Activated naive CD4-positive, alpha-beta T cell treated with anti-CD3 and anti-CD28 coated beads for 36 hours (primary cell): ENCODE data around the gene ZNF576. TPM values are rescaled to one million over a fixed set of nuclear protein-coding genes. Genes with fewer than 3 reads are reported as not detected.
"Not testable (repeated sequence)": the region's sequence is repeated elsewhere in the genome, so short reads cannot be mapped to it uniquely, and the experiment has no call there.

Source experiments
- CTCF ChIA-PET: fragments of 350-600 bp; sonication (Branson Sonifier 250); formaldehyde crosslinking; loops from one replicate; lab custom pipeline; 2021; ENCODE audit warnings: antibody characterized with exemption; lab: Charles Lee
- DNase-seq: peaks from one replicate; pipeline ENCODE4 v3.0.0-alpha.2; 2020
- H3K27ac Mint-ChIP-seq: one replicate; pipeline ENCODE4 v1.8.0; 2021; ENCODE audit warnings: mild to moderate bottlenecking, mixed read lengths
- H3K27me3 Mint-ChIP-seq: one replicate; pipeline ENCODE4 v1.8.0; 2021; ENCODE audit warnings: low read depth, mixed read lengths
- H3K36me3 Mint-ChIP-seq: one replicate; pipeline ENCODE4 v1.8.0; 2021; ENCODE audit warnings: low read depth, mixed read lengths
- H3K4me1 Mint-ChIP-seq: one replicate; pipeline ENCODE4 v1.8.0; 2021; ENCODE audit warnings: low read depth, mixed read lengths
- H3K4me3 Mint-ChIP-seq: one replicate; pipeline ENCODE4 v1.8.0; 2021; ENCODE audit warnings: mild to moderate bottlenecking, moderate library complexity, mixed read lengths
- H3K9me3 Mint-ChIP-seq: one replicate; pipeline ENCODE4 v1.8.0; 2021; ENCODE audit warnings: mixed read lengths
- intact Hi-C: fragments of 100-400 bp; cut with micrococcal nuclease; formaldehyde crosslinking; loops from one replicate; pipeline ENCODE4 v1.15.1; 2023
- total RNA-seq, 2 experiments: library from RNA; stranded (reverse); gene quantifications; one replicate each; pipeline ENCODE4 v1.2.3, GENCODE V29; 2021

Gene ZNF576
- total RNA-seq, 2 experiments from 2014 or later = 11.6 to 11.7 TPM

DNA sequence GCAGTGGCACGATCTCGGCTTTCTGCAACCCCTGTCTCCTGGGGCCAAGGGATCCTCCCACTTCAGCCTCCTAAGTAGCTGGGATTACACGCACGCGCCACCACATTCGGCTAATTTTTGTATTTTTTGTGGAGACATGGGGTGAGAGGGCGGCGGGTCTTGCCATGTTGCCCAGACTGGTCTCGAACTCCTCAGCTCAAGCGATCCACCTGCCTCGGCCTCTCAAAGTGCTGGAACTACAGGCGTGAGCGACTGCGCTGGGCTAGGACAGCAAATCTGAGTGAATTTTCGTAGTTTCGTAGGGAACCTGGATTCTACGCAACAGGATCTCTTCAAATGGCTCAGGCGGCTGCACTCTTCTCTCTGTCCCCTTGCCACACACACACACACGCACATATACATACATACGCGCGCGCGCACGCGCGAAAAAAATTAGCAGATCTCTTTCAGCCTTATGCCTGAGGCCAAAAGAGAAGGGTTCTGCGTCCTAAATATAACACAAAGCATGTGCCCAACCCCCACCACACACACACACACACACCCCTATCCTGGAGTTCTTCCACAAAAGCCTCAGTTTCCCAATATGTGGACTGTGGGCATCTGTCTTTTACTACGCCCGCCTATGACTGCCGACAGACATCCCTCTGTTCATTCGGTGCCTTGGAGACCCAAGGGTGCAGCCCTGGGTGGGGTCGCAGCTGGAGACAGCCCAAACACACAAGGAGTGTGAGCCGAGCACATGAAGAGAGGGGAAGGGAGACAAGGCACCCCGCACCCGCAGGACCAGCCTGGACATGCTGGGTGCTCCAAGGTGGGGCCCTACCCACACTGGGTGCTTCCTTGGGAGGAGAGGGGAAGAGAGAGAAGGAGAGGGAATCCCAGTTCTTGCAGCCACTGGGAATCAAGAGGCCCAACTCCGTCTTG, 20.2 kb upstream of the ZNF576 start:
- no peaks in the 10 kb centered on the region for H3K27me3 Mint-ChIP-seq
- no peaks in the 10 kb centered on the region for H3K9me3 Mint-ChIP-seq
- peaks cover 10% of the 10 kb centered on the region for H3K36me3 Mint-ChIP-seq
- H3K27ac Mint-ChIP-seq = no peak overlapping the region
- intact Hi-C loops = loop anchor here (1.0 to 2.0 kb wide), 6 partner anchors 14 to 209 kb away; partner anchors contain the start of genes IRGQ, ZNF428, ZNF575 and ZNF576
- no peak for DNase-seq
- H3K4me3 Mint-ChIP-seq = peak overlapping the region; percentile 62
- CTCF ChIA-PET = interaction anchor here (0.5 to 3.1 kb wide), 2 partner anchors 18 to 48 kb away, joined by 5 to 29 read pairs; no protein-coding TSS in a partner anchor
- peaks cover 33% of the 10 kb centered on the region for H3K4me1 Mint-ChIP-seq

DNA sequence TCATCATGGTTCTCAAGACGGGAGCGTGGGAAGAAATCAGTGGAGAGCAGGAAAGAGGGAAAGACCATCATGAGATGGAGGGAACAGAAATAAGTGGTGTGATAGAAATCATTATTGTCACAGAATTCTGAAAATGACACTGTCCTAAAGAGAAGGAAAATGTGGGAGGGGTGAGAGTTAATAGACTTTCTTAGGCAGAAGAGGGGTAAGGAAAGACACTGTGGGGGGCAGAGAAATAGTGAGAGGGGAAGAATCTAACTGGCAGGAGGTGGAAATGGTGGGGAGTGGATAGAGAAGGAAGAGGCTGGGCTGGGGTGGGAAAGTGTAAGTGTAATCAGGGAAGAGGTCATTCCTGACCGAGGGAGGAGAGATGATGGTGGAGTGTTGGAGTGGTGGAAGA, 17.6 kb upstream of the ZNF576 start:
- intact Hi-C loops = no loop called here
- peaks cover 23% of the 10 kb centered on the region for H3K4me1 Mint-ChIP-seq
- DNase-seq = no peak
- H3K9me3 Mint-ChIP-seq = no peaks in the 10 kb centered on the region
- H3K27ac Mint-ChIP-seq = no peak overlapping the region
- no peak overlapping the region for H3K4me3 Mint-ChIP-seq
- peaks cover 4% of the 10 kb centered on the region for H3K36me3 Mint-ChIP-seq
- CTCF ChIA-PET = no interaction called here
- H3K27me3 Mint-ChIP-seq = no peaks in the 10 kb centered on the region

DNA sequence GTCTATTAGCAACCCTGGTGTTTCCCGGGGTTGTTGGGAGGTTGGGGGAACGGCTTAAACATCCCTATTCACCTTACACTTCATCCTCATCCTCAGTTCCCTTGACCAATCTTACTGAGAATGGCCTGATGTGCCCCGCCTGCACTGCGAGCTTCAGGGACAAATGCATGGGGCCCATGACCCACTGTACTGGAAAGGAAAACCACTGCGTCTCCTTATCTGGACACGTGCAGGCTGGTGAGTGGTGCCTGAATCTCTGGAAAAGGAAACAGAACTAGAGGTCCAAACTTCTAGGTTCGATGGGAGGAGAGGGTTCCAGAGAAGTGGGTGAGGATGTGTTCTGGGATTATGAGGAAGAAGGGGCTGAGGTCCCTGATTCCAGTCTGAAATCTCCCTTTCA, 14.9 kb upstream of the ZNF576 start:
- no peak overlapping the region for H3K27ac Mint-ChIP-seq
- peaks cover 12% of the 10 kb centered on the region for H3K4me1 Mint-ChIP-seq
- CTCF ChIA-PET = no interaction called here
- no peak for DNase-seq
- intact Hi-C loops = loop anchor here (2.0 kb wide), 1 partner anchor 19 kb away; no protein-coding TSS in a partner anchor
- no peaks in the 10 kb centered on the region for H3K27me3 Mint-ChIP-seq
- no peaks in the 10 kb centered on the region for H3K9me3 Mint-ChIP-seq
- peaks cover 6% of the 10 kb centered on the region for H3K36me3 Mint-ChIP-seq
- H3K4me3 Mint-ChIP-seq = peak overlapping the region; percentile 9

DNA sequence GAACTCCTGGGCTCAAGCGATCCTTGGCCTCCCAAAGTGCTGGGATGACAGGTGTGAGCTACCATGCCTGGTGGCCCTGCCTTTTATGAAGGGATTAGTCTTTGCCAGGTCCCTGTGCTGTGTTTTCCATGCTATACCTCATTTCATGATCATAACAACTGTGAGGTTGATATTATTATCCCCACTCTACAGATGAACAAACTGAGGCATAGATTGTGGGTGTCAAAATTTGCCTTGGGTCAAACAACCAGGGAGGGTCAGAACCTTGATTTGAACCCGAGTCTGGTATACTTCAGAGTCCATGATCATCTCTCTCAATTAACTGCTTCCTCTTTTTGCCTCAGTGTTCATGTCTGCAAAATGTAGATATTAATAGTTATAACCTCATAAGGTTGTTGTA, 13.9 kb upstream of the ZNF576 start:
- CTCF ChIA-PET = interaction anchor here (0.9 kb wide), 1 partner anchor 21 kb away, joined by 3 read pairs; no protein-coding TSS in a partner anchor
- intact Hi-C loops = no loop called here
- DNase-seq = no peak
- Mint-ChIP-seq H3K9me3 (no peaks in the 10 kb centered on the region), H3K4me3 (no peak overlapping the region), H3K36me3 (peaks cover 6% of the 10 kb centered on the region), H3K27ac (no peak overlapping the region), H3K27me3 (no peaks in the 10 kb centered on the region), H3K4me1 (peaks cover 11% of the 10 kb centered on the region)

DNA sequence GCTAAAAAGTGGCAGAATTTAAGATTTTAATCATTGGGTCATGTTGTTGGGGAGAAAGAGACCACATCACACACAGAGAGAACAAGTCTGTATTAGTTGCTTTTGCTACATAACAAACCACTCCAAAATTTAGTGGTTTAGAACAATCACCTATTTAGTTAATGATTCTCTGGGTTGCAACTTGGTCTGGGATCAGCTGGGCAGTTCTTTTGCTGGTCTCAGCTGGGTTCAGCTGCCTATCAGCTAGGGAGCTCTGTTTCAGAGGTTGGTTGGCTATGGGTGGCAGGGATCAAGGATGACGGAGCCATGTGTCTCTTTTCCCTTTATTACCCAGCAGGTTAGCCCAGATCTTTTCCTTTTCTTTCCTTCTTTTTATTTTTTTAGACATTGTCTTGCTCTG, 11.9 kb upstream of the ZNF576 start:
- intact Hi-C loops = no loop called here
- no peak for DNase-seq

DNA sequence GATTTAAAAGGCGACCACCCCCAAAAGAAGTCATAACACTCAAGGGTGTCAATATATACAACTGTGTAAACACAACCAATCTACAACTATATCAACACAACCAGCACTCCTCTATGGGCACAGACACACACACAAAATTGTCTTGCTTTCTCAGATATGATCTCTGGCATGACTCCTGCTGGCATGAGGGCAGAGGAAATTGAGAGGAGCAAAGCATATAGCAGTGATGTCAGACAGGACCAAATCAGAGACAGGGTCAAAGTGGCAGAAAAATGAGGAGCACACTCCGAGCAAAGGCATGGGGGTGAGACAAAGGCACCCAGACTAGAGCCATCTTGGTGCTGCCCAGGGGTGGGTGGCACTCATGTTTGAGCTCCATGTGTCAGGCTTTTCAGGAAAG, 10.0 kb upstream of the ZNF576 start:
- DNase-seq = no peak
- Mint-ChIP-seq H3K4me3 (no peak overlapping the region), H3K4me1 (peaks cover 4% of the 10 kb centered on the region), H3K36me3 (peaks cover 15% of the 10 kb centered on the region), H3K9me3 (no peaks in the 10 kb centered on the region), H3K27ac (no peak overlapping the region), H3K27me3 (no peaks in the 10 kb centered on the region)
- intact Hi-C loops = no loop called here
- CTCF ChIA-PET = no interaction called here

More for the DNA sequence above, 11.9 kb upstream of the ZNF576 start:
- Mint-ChIP-seq H3K9me3 (no peaks in the 10 kb centered on the region), H3K4me3 (no peak overlapping the region), H3K36me3 (peaks cover 6% of the 10 kb centered on the region), H3K4me1 (peaks cover 7% of the 10 kb centered on the region), H3K27ac (no peak overlapping the region), H3K27me3 (no peaks in the 10 kb centered on the region)
- CTCF ChIA-PET = interaction anchor here (1.5 to 2.6 kb wide), 2 partner anchors 10 to 29 kb away, joined by 8 read pairs; no protein-coding TSS in a partner anchor

DNA sequence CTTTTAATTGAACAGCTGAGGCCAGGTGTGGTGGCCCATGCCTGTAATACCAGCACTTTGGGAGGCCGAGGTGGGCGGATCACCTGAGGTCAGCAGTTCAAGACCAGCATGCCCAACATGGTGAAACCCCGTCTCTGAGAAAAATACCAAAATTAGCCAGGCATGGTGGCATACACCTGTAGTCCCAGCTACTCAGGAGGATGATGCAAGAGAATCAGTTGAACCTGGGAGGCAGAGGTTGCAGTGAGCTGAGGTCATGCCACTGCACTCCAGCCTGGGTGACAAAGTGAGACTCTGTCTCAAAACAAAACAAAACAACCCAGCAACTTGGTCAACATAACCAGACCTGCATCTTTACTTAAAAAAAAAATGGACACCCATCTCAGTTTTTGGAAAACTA, 9.4 kb upstream of the ZNF576 start:
- CTCF ChIA-PET, H3K27me3 Mint-ChIP-seq, H3K27ac Mint-ChIP-seq: not testable (repeated sequence)

DNA sequence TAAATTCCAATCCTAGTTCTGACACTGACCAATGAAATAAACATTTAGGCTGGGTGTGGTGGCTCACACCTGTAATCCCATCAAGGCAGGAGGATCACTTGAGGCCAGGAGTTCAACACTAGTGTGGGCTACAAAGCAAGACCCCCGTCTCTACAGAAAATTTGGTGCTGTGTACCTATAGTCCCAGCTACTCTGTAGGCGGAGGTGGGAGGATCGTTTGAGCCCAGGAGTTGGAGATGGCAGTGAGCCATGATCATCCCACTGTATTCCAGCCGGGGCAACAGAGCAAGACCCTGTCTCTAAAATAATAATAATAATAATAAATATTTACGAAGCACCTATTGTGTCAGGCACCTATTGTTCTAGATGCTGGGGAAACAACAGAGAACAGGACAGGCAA, 7.1 kb upstream of the ZNF576 start:
- no peaks in the 10 kb centered on the region for H3K9me3 Mint-ChIP-seq
- H3K27ac Mint-ChIP-seq = peak overlapping the region; percentile 54
- H3K4me3 Mint-ChIP-seq = no peak overlapping the region
- intact Hi-C loops = no loop called here
- DNase-seq = no peak
- peaks cover 24% of the 10 kb centered on the region for H3K36me3 Mint-ChIP-seq
- peaks cover 15% of the 10 kb centered on the region for H3K4me1 Mint-ChIP-seq
- H3K27me3 Mint-ChIP-seq = no peaks in the 10 kb centered on the region
- CTCF ChIA-PET = interaction anchor here (0.7 to 2.8 kb wide), 4 partner anchors 34 to 142 kb away, joined by 3 to 13 read pairs (median 5); no protein-coding TSS in a partner anchor

More for the DNA sequence above, 9.4 kb upstream of the ZNF576 start:
- H3K9me3 Mint-ChIP-seq, DNase-seq, H3K4me3 Mint-ChIP-seq, intact Hi-C loops, H3K4me1 Mint-ChIP-seq: not testable (repeated sequence)
- H3K36me3 Mint-ChIP-seq = peaks cover 15% of the 10 kb centered on the region

DNA sequence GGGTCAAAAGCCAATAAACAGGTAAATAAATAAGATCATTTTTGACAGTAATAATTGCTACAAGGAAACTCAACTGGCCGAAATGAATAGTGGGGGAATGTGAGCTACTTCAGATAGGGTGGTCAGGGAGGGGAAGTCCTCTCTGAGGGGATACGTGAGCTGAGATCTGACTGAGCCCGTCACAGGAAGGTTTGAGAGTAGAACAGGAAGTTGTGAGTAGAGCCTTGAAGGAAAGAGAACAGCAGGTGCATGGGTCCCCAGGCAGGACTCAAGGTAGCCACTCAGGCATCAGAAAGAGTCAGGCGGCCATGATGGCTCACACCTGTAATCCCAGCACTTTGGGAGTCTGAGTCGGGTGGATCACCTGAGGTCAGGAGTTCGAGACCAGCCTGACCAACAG, 6.7 kb upstream of the ZNF576 start:
- intact Hi-C loops = no loop called here
- no peaks in the 10 kb centered on the region for H3K9me3 Mint-ChIP-seq
- H3K27ac Mint-ChIP-seq = peak overlapping the region; percentile 54
- CTCF ChIA-PET = interaction anchor here (1.1 to 2.8 kb wide), 2 partner anchors 34 to 132 kb away, joined by 3 to 13 read pairs; no protein-coding TSS in a partner anchor
- H3K4me1 Mint-ChIP-seq = peaks cover 16% of the 10 kb centered on the region
- H3K36me3 Mint-ChIP-seq = peaks cover 24% of the 10 kb centered on the region
- no peaks in the 10 kb centered on the region for H3K27me3 Mint-ChIP-seq
- no peak overlapping the region for H3K4me3 Mint-ChIP-seq
- DNase-seq = no peak

DNA sequence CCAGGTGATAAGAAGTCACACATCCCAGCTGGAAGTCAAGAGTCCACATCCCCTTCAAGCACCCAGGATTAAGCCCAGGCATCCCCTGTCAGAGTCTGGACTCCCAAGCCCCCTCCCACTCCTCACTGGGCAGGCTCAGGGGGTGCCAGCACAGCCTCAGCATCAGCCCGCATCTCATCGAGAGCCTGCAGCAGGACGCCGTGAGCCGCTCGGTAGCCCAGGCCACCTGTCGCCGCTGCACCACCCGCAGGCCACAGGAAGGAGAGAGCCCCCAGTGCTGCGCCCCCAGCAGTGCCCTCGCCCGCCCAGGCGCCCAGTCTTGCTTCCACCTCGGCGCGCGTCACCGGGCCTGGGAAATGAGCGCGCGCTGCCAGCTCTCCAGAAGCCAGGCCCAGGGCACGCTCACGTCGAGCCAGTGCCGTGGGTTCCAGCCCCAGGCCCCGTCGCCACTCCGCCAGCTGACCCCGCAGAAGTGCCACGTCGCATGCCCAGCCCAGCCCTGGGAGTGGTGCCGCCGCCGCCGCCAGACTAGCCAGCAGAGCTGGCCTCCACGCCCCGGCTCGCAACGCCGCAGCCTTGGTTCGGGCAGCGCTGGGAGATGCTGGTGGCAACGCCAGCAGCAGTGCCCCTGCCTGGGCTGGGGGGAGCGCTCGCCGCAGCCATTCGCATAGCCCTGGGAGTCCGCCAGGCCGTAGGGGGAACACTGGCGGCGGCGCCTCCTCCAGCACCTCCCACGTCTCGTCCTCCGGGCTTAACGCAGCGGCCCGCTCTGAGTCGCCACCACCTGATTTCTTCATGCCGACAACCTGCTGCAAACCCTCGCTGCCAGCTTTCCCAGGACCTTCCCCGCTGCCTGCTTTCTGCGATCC, 4.3 kb upstream of the ZNF576 start:
- H3K27ac Mint-ChIP-seq = no peak overlapping the region
- intact Hi-C loops = no loop called here
- peaks cover 20% of the 10 kb centered on the region for H3K4me1 Mint-ChIP-seq
- no peak for DNase-seq
- no peaks in the 10 kb centered on the region for H3K27me3 Mint-ChIP-seq
- no peak overlapping the region for H3K4me3 Mint-ChIP-seq
- H3K9me3 Mint-ChIP-seq = no peaks in the 10 kb centered on the region
- CTCF ChIA-PET = interaction anchor here (5.8 kb wide), 1 partner anchor 38 kb away, joined by 95 read pairs; no protein-coding TSS in a partner anchor
- peaks cover 18% of the 10 kb centered on the region for H3K36me3 Mint-ChIP-seq

DNA sequence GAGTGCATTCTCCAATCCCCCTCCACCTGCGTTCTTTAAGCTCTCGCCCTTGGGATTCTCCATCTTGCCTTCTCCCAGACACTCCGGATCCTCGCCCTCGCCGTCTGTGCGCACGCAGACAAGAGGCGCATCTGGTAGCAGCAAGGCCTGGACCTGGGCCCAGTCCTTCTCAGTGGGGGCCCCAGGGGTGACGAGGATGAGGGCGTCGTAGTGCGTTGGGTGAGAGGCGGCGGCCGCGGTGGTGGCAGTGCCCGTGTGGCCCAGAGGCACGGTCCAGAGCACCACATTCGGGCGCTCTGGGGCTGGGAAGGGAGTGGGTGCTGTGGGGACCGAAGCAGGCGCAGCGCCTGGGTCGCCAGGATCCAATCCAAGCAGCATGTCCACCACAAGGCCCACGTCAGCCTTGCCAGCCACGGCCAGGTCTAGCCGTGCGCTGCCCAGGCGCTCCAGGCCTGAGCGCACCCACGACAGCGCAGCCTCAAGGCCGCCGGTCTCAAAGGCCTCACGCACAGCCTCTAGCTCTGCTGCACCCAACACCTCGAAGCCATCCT, 3.5 kb upstream of the ZNF576 start:
- H3K36me3 Mint-ChIP-seq = peaks cover 18% of the 10 kb centered on the region
- H3K9me3 Mint-ChIP-seq = no peaks in the 10 kb centered on the region
- no peak for DNase-seq
- peaks cover 27% of the 10 kb centered on the region for H3K4me1 Mint-ChIP-seq
- H3K4me3 Mint-ChIP-seq = no peak overlapping the region
- intact Hi-C loops = no loop called here
- CTCF ChIA-PET = interaction anchor here (3.3 to 5.8 kb wide), 2 partner anchors 38 to 146 kb away, joined by 22 to 95 read pairs; no protein-coding TSS in a partner anchor
- H3K27ac Mint-ChIP-seq = no peak overlapping the region
- no peaks in the 10 kb centered on the region for H3K27me3 Mint-ChIP-seq
